ENCODE measurements around the gene VMAC. TPM values are rescaled to one million over a fixed set of nuclear protein-coding genes. Genes with fewer than 3 reads are reported as not detected.

VMAC gene
- total and polyA plus RNA-seq, 2 donors (not counting 3 experiments of a cell fraction or from before 2014, with no cell fraction given): 4.7 to 6.9 TPM

DNA sequence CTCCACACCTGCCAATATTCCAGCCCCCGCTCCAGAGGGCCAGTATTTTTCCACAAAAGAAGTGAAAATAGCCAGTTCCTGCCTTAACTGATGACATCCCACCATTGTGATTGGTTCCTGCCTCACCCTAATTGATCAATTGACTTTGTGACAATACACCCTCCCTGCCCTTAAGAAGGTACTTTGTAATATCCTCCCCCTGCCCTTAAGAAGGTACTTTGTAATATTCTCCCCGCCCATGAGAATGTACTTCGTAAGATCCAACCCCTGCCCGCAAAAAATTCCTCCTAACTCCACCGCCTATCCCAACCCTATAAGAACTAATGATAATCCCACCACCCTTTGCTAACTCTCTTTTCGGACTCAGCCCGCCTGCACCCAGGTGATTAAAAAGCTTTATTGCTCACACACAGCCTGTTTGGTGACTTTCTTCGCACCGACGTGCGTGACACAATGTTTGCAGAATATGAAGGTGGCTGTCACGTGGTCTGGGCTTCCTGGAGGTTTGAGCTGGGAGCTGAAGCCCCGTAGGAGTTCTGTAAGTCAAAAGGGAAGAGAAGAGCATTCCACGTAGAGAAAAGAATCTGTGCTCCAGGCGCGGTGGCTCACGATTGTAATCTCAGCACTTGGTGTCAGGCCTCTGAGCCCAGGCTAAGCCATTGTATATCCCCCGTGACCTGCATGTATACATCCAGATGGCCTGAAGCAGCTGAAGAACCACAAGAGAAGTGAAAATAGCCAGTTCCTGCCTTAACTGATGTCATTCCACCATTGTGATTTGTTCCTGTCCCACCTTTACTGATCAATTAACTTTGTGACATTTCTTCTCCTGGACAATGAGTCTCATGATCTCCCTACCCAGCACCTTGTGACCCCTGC is 47.2 kb upstream of the VMAC start:
- Histone ChIP-seq H3K27ac (ENCODE audit: insufficient read depth, low read depth, low read length) (no peak overlapping the region), H3K9ac (replicated peaks; ENCODE audit: extremely low read depth, insufficient read depth, low read length) (no peak overlapping the region), H3K4me2 (ENCODE audit: insufficient read depth, low read length) (no peak overlapping the region), H3K27me3 (ENCODE audit: control insufficient read depth in 2 of 2, insufficient read depth in 2 of 2, low read length in 2 of 2) (peaks cover 0 to 10% of the 10 kb centered on the region in 2 experiments), H2AFZ (ENCODE audit: low read depth, low read length) (no peak overlapping the region), H3K4me3 (replicated peaks in 1 of 3; ENCODE audit: insufficient read depth in 1 of 3, low read depth in 1 of 3, low read length in 3 of 3) (no peak overlapping the region), H3K9me3 (replicated peaks; ENCODE audit: control insufficient read depth, insufficient read depth, low read length) (no peaks in the 10 kb centered on the region), H4K20me1 (replicated peaks; ENCODE audit: control insufficient read depth, extremely low read depth, insufficient read depth, low read length) (no peaks in the 10 kb centered on the region), H3K79me2 (ENCODE audit: control insufficient read depth, insufficient read depth, low read length) (no peaks in the 10 kb centered on the region), H3K4me1 (ENCODE audit: control insufficient read depth, extremely low read depth, insufficient read depth, low read length) (no peaks in the 10 kb centered on the region), H3K36me3 (ENCODE audit: control insufficient read depth in 2 of 2, extremely low read depth in 1 of 2, insufficient read depth in 2 of 2, low read length in 2 of 2) (no peaks in the 10 kb centered on the region), H3K9me1 (replicated peaks; ENCODE audit: control insufficient read depth, extremely low read depth, insufficient read depth, low read length) (no peaks in the 10 kb centered on the region)
- CTCF ChIA-PET: interaction anchor here (1.4 to 3.5 kb wide), 2 partner anchors 16 to 53 kb away, joined by 3 to 12 read pairs; no protein-coding TSS in a partner anchor
- DNase-seq (ENCODE audit: low read depth, low spot score) (no peak), FAIRE-seq (no peak)
- dilution Hi-C loops (cut with MboI; ENCODE audit: extremely low pct_ligation_motif_present, low sequenced_read_pairs): no loop called here
- POLR2A ChIA-PET: no interaction called here
- no TSS peak for BruUV-seq (replicated peaks)
- no peak for TF ChIP-seq EZH2 (IDR thresholded peaks at IDR 0.05; ENCODE audit: borderline replicate concordance, low read depth, low read length, severe bottlenecking)
- TF ChIP-seq FOS (IDR thresholded peaks at IDR 0.05; ENCODE audit: borderline replicate concordance, insufficient read depth, low read length): no peak
- no peak for TF ChIP-seq POLR2A (IDR thresholded peaks at IDR 0.05; ENCODE audit: low read depth, low read length)
- intact Hi-C loops (cut with micrococcal nuclease): no loop called here

GRCh38 chr19:5863030-5863665 is 41.5 kb upstream of the VMAC start:
- Histone ChIP-seq H3K4me3 (replicated peaks in 1 of 3; ENCODE audit: insufficient read depth in 1 of 3, low read depth in 1 of 3, low read length in 3 of 3) (no peak overlapping the region), H3K79me2 (ENCODE audit: control insufficient read depth, insufficient read depth, low read length) (no peaks in the 10 kb centered on the region), H3K9ac (replicated peaks; ENCODE audit: extremely low read depth, insufficient read depth, low read length) (no peak overlapping the region), H3K36me3 (ENCODE audit: control insufficient read depth in 2 of 2, extremely low read depth in 1 of 2, insufficient read depth in 2 of 2, low read length in 2 of 2) (no peaks in the 10 kb centered on the region), H3K4me2 (ENCODE audit: insufficient read depth, low read length) (no peak overlapping the region), H2AFZ (ENCODE audit: low read depth, low read length) (no peak overlapping the region), H3K9me3 (replicated peaks; ENCODE audit: control insufficient read depth, insufficient read depth, low read length) (no peaks in the 10 kb centered on the region), H4K20me1 (replicated peaks; ENCODE audit: control insufficient read depth, extremely low read depth, insufficient read depth, low read length) (no peaks in the 10 kb centered on the region), H3K9me1 (replicated peaks; ENCODE audit: control insufficient read depth, extremely low read depth, insufficient read depth, low read length) (no peaks in the 10 kb centered on the region), H3K4me1 (ENCODE audit: control insufficient read depth, extremely low read depth, insufficient read depth, low read length) (no peaks in the 10 kb centered on the region), H3K27ac (ENCODE audit: insufficient read depth, low read depth, low read length) (no peak overlapping the region), H3K27me3 (ENCODE audit: control insufficient read depth in 2 of 2, insufficient read depth in 2 of 2, low read length in 2 of 2) (no peaks in the 10 kb centered on the region)
- TF ChIP-seq POLR2A (IDR thresholded peaks at IDR 0.05; ENCODE audit: low read depth, low read length) (no peak), GATA2 (IDR thresholded peaks at IDR 0.05; ENCODE audit: insufficient read depth, insufficient read length, low read depth, low read length) (no peak), FOS (IDR thresholded peaks at IDR 0.05; ENCODE audit: borderline replicate concordance, insufficient read depth, low read length) (no peak), MYC (IDR thresholded peaks at IDR 0.05; ENCODE audit: low read depth, low read length) (no peak), MAX (IDR thresholded peaks at IDR 0.05; ENCODE audit: insufficient read depth, insufficient read length) (no peak)
- TF ChIP-seq, protein P1, sequence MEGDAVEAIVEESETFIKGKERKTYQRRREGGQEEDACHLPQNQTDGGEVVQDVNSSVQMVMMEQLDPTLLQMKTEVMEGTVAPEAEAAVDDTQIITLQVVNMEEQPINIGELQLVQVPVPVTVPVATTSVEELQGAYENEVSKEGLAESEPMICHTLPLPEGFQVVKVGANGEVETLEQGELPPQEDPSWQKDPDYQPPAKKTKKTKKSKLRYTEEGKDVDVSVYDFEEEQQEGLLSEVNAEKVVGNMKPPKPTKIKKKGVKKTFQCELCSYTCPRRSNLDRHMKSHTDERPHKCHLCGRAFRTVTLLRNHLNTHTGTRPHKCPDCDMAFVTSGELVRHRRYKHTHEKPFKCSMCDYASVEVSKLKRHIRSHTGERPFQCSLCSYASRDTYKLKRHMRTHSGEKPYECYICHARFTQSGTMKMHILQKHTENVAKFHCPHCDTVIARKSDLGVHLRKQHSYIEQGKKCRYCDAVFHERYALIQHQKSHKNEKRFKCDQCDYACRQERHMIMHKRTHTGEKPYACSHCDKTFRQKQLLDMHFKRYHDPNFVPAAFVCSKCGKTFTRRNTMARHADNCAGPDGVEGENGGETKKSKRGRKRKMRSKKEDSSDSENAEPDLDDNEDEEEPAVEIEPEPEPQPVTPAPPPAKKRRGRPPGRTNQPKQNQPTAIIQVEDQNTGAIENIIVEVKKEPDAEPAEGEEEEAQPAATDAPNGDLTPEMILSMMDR (IDR thresholded peaks at IDR 0.05; ENCODE audit: extremely low read depth in 1 of 2, insufficient read depth in 1 of 2, low read depth in 1 of 2, low read length in 2 of 2): no peak
- BruUV-seq (replicated peaks): no TSS peak
- intact Hi-C loops (cut with micrococcal nuclease): no loop called here
- dilution Hi-C loops (cut with MboI; ENCODE audit: extremely low pct_ligation_motif_present, low sequenced_read_pairs): no loop called here
- CTCF ChIA-PET: no interaction called here
- FAIRE-seq: no peak
- DNase-seq (ENCODE audit: low read depth, low spot score): no peak
- POLR2A ChIA-PET: no interaction called here
